Measurements from ENCODE around the gene DGLUCY. TPM values are rescaled to one million over a fixed set of nuclear protein-coding genes. Genes with fewer than 3 reads are reported as not detected.

The DGLUCY gene
- total RNA-seq, 1 experiment from 2014 or later = 67.0 TPM

DNA sequence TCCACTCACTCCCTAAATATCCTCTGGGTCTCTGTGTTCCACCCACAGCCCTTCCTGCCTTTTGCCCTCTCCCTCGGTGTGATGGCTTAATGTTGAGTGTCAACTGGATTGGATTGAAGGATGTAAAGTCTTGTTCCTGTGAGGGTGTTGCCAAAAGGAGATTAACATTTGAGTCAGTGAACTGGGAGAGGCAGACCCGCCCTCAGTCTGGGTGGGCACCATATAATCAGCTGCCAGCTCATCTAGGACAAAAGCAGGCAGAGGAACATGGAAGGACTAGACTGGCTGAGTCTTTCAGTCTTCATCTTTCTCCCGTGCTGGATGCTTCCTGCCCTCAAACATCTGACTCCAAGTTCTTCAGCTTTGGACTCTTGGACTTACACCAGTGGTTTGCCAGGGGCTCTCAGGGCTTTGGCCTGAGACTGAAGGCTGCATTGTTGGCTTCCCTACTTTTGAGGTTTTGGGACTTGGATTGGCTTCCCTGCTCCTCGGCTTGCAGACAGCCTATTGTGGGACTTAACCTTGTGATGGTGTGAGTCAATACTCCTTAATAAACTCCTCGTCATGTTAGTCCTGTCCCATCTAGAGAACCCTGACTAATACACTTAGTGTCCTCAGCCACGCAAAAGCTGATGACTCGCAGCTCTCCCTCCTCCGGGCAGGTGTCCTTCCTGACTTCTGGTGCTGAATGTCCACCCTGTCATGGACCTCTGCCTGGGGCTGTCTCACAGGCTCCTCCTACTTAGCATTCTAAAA lies 5.9 kb downstream of the DGLUCY start:
- peak overlapping the region; percentile 53 for H3K4me2 ChIP-seq (ENCODE audit: low read length)
- H3K9me3 ChIP-seq (ENCODE audit: control insufficient read depth in 1 of 2, insufficient read depth in 1 of 2, low read depth in 1 of 2, low read length in 2 of 2) = 0 out of 4 replicates have a peak, but pooled peaks cover 0 to 3% of the 10 kb centered on the region in 2 experiments
- ChIA-PET POLR2A (interaction anchor here (1.2 kb wide), 1 partner anchor 59 kb away, joined by 3 read pairs; the partner anchor contains the start of gene RPS6KA5), CTCF (no interaction called here), RAD21 (ENCODE audit: low non-redundant PET in 1 of 2, low total read pairs in 2 of 2, uncharacterized antibody in 2 of 2, unreplicated experiment in 2 of 2) (no interaction called here)
- ATAC-seq = peak; percentile 76
- H3K9ac ChIP-seq (ENCODE audit: low read length) = peak overlapping the region; percentile 26
- peak overlapping the region; percentile 37 for H3K27ac ChIP-seq (ENCODE audit: low read depth, low read length)
- peak overlapping the region in 1 of 2 experiments; percentile 13; a peak in 1 of 4 replicates for H3K4me3 ChIP-seq (replicated peaks in 1 of 2; ENCODE audit: low read depth in 1 of 2, low read length in 2 of 2)
- peaks cover 89% of the 10 kb centered on the region for H3K79me2 ChIP-seq (ENCODE audit: insufficient read depth, low read length)
- no TSS peak for BruUV-seq (replicated peaks)
- H3K27me3 ChIP-seq (ENCODE audit: insufficient read depth, low read length) = no peaks in the 10 kb centered on the region
- H3K4me1 ChIP-seq (ENCODE audit: control insufficient read depth in 1 of 2, insufficient read depth in 2 of 2, low read length in 2 of 2) = peaks cover 17 to 52% of the 10 kb centered on the region in 2 experiments
- H3K36me3 ChIP-seq (ENCODE audit: control insufficient read depth in 1 of 2, insufficient read depth in 2 of 2, low read length in 2 of 2) = peaks cover 0 to 29% of the 10 kb centered on the region in 2 experiments; a peak in 2 of 4 replicates
- TF ChIP-seq RAD21 (IDR thresholded peaks at IDR 0.05; ENCODE audit: low read depth) (peak; percentile 17; the same call in 1 of the 2 replicates), JUND (IDR thresholded peaks at IDR 0.05) (peak; percentile 70), EGR1 (IDR thresholded peaks at IDR 0.05; ENCODE audit: low read depth) (no peak; the same call in 1 of the 2 replicates), SIN3A (IDR thresholded peaks at IDR 0.05; ENCODE audit: low read depth) (peak; percentile 64; the same call in 1 of the 2 replicates), EZH2phosphoT487 (IDR thresholded peaks at IDR 0.05; ENCODE audit: borderline replicate concordance) (no peak), ZFX (IDR thresholded peaks at IDR 0.05) (no peak), POLR2AphosphoS5 (IDR thresholded peaks at IDR 0.05; ENCODE audit: low read depth, low read length) (0 out of 2 replicates have a peak, but pooled peaks have one; percentile 43), FOSL1 (IDR thresholded peaks at IDR 0.05; ENCODE audit: low read depth) (peak; percentile 70), SP1 (IDR thresholded peaks at IDR 0.05; ENCODE audit: low read depth) (peak; percentile 57), TCF7L2 (IDR thresholded peaks at IDR 0.05; ENCODE audit: borderline replicate concordance, extremely low read depth, insufficient read depth, insufficient read length) (no peak), CBX3 (IDR thresholded peaks at IDR 0.05; ENCODE audit: low read depth) (0 out of 2 replicates have a peak, but pooled peaks have one; percentile 75)
- TF ChIP-seq, protein P1, sequence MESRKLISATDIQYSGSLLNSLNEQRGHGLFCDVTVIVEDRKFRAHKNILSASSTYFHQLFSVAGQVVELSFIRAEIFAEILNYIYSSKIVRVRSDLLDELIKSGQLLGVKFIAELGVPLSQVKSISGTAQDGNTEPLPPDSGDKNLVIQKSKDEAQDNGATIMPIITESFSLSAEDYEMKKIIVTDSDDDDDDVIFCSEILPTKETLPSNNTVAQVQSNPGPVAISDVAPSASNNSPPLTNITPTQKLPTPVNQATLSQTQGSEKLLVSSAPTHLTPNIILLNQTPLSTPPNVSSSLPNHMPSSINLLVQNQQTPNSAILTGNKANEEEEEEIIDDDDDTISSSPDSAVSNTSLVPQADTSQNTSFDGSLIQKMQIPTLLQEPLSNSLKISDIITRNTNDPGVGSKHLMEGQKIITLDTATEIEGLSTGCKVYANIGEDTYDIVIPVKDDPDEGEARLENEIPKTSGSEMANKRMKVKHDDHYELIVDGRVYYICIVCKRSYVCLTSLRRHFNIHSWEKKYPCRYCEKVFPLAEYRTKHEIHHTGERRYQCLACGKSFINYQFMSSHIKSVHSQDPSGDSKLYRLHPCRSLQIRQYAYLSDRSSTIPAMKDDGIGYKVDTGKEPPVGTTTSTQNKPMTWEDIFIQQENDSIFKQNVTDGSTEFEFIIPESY (IDR thresholded peaks at IDR 0.05; ENCODE audit: extremely low read depth, insufficient replicate concordance, low read length) = no peak
- TF ChIP-seq, protein P2, sequence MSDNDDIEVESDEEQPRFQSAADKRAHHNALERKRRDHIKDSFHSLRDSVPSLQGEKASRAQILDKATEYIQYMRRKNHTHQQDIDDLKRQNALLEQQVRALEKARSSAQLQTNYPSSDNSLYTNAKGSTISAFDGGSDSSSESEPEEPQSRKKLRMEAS (IDR thresholded peaks at IDR 0.05) = peak; percentile 59
- DNase-seq (ENCODE audit: low read depth, low spot score) = peak; percentile 81
- H3K9me2 ChIP-seq (ENCODE audit: insufficient read depth) = no peaks in the 10 kb centered on the region
- intact Hi-C loops (cut with micrococcal nuclease) = no loop called here
- H4K20me1 ChIP-seq (ENCODE audit: insufficient read depth) = no peaks in the 10 kb centered on the region
- no peak overlapping the region for H2AFZ ChIP-seq (ENCODE audit: low read depth, low read length, poor library complexity, severe bottlenecking)
